Heart left ventricle (tissue), 16 donors: ENCODE data around the gene CDK4. TPM values are rescaled to one million over a fixed set of nuclear protein-coding genes. Genes with fewer than 3 reads are reported as not detected.

Experiments
- ATAC-seq, 4 donors: fragments of 200-7000 bp; cut with Tn5 transposase; one replicate each; pipeline ENCODE4 v1.9.1; 2020 to 2022; ENCODE audit warnings: moderate library complexity in 4 of 4, mild to moderate bottlenecking in 3 of 4, moderate number of reproducible peaks in 1 of 4
- DNase-seq, 5 donors: peaks; one replicate each; pipeline ENCODE4 v3.0.0-alpha.2; 2020
- H3K27ac ChIP-seq, 12 donors: fragments of 200-600 bp; sonication (generic) in 4 of 12; one replicate each; pipeline versions ENCODE4 v1.5.0 to v1.8.0; 2016 to 2022; ENCODE audit warnings: mild to moderate bottlenecking in 2 of 12
- H3K27me3 ChIP-seq, 9 donors: fragments of 200-600 bp; sonication (generic) in 2 of 9; one replicate each; pipeline versions ENCODE4 v1.5.1 to v1.8.0; 2016 to 2022; ENCODE audit warnings: mild to moderate bottlenecking in 3 of 9
- H3K36me3 ChIP-seq, 9 donors: fragments of 200-600 bp; sonication (generic) in 2 of 9; one replicate each; pipeline versions ENCODE4 v1.5.0 to v1.8.0; 2018 to 2022; ENCODE audit warnings: mild to moderate bottlenecking in 2 of 9
- H3K4me1 ChIP-seq, 12 donors: fragments of 200-600 bp; sonication (generic) in 4 of 12; one replicate each; pipeline versions ENCODE4 v1.5.0 to v1.8.0; 2016 to 2022; ENCODE audit warnings: mild to moderate bottlenecking in 3 of 12
- H3K4me3 ChIP-seq, 12 donors: fragments of 200-600 bp; sonication (generic) in 4 of 12; one replicate each; pipeline versions ENCODE4 v1.5.0 to v1.8.0; 2017 to 2022; ENCODE audit warnings: mild to moderate bottlenecking in 9 of 12, moderate library complexity in 4 of 12
- H3K9me3 ChIP-seq, 12 donors: fragments of 200-600 bp; sonication (generic) in 4 of 12; one replicate each; pipeline versions ENCODE4 v1.5.0 to v1.8.0; 2016 to 2022; ENCODE audit warnings: mild to moderate bottlenecking in 1 of 12
- POLR2A ChIP-seq, 2 donors: fragments of 450-650 bp; IDR thresholded peaks; one replicate each; pipeline ENCODE4 v1.6.1; 2017; ENCODE audit warnings: antibody characterized with exemption in 2 of 2, mild to moderate bottlenecking in 2 of 2, moderate library complexity in 2 of 2
- WGBS, 4 donors: extraction: QIAGEN DNeasy Blood & Tissue Kit in 2 of 4; methylation state at CpG; one replicate each; pipeline versions ENCODE4 v1.1.5 to v1.1.7; 2013 to 2018; 5-methylcytosine and 5-hydroxymethylcytosine counted together
- intact Hi-C, 10 donors: fragments of 100-400 bp; cut with DNase I; formaldehyde crosslinking; loops; one replicate each; pipeline versions ENCODE4 v1.11.1 to v1.14.2; 2022
- polyA plus RNA-seq, 2 donors: library from polyadenylated mRNA; stranded (reverse); fragments of 200-250 nt; gene quantifications; one replicate each; pipeline ENCODE4 v1.2.3, GENCODE V29; 2013
- total RNA-seq, 9 donors: library from RNA; depleted of rRNA in 2 of 9; stranded (reverse); fragments of >200 nt in 2 of 9; fragmentation: NEBNext Ultra II Directional in 3 of 9; extraction: Animal tissue kit (Norgen Biotek cat#: 25700) in 3 of 9; gene quantifications; one replicate each; pipeline versions ENCODE4 v1.1.0 to v1.2.4, GENCODE V29; 2016 to 2023
- TF ChIP-seq, protein P1 (sequence below), 12 donors: fragments of 200-600 bp; sonication (generic) in 4 of 12; IDR thresholded peaks; one replicate each; pipeline versions ENCODE4 v1.5.0 to v1.8.0; 2018 to 2022; ENCODE audit warnings: antibody characterized with exemption in 12 of 12, mild to moderate bottlenecking in 5 of 12
- donor health status: ischemic (EF 13 %, LVEDD 7.1; RV severe dilation, severe dysfunction).
- donor health status: healthy with polysubstance abuse.
- donor health status: DM: no; HTN: yes; CAD: no.
- donor health status: DM: no; HTN: no; CAD: no.
- donor health status: ischemic (EF 25% LVEDD 6.9; RV normal size, moderate dysfunction).
- donor health status: ischemic (EF 25% LVEDD 5.7; RV mildly dilated, moderate dysfunction).
- donor health status: healthy.
- donor health status: DM: yes; HTN: yes; CAD: no.
- donor health status: ischemic (EF 35%, LVEDD 5.7; RV mildly dilated, moderate dysfunction).
- donor health status: nonischemic (EF 11% LVEDD 7.7; RV severe dilation, severe dysfunction).
- donor health status: DM: yes; HTN: yes; CAD: no.
- donor health status: PGD.
- donor health status: ischemic (EF 29% LVEDD 5.4; RV normal size, mild dysfunction).
- donor health status: nonischemic (EF 23%, LVEDD 6.1; RV moderate dilation, normal function).

CDK4 gene
- total and polyA plus RNA-seq, 11 donors = 23.4 to 81.9 (median 50.2) TPM

DNA sequence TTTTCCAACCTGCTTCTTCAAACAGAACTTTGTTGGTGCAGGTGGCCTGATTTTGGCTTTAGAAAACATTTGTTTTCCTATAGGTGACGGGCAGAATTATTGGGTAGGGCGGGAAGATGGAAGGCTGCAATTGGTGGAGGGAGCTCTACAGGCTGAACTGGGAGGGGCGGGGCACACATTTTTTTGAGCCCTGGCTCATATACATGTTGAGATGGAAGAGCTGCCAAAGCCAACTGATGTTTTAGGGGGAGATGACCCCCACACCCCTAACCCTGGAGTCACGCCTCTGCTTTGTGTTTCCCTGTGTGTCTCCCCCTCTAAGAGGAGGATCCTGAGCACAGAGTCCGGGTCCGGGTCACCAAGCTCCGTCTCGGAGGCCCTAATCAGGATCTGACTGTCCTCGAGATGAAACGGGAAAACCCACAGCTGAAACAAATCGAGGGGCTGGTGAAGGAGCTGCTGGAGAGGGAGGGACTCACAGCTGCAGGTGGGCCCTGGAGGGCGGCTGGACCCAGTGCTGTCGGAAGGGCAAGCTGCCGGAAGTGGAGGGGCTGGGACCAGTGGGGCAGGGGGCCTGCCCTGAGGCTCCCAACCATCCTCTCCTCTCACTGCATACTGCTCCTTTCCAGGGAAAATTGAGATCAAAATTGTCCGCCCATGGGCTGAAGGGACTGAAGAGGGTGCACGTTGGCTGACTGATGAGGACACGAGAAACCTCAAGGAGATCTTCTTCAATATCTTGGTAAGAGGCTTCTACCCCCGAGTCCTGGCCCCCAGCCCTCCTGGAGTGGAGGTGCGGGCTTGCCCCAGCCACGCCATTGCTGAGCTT lies 32.1 kb downstream of the CDK4 start:
- intact Hi-C loops = no loop called here
- no peak for DNase-seq
- no peaks in the 10 kb centered on the region for H3K9me3 ChIP-seq
- no peak overlapping the region for H3K4me3 ChIP-seq
- ATAC-seq = no peak
- peaks cover 0 to 6% (median 0%) of the 10 kb centered on the region in 9 donors for H3K27me3 ChIP-seq
- WGBS, 4 donors = 91 to 94% (median 93%) methylated on average over 16 to 20 of the region's 20 CpGs
- no peaks in the 10 kb centered on the region for H3K4me1 ChIP-seq
- H3K36me3 ChIP-seq = peaks cover 0 to 72% (median 70%) of the 10 kb centered on the region in 9 donors
- TF ChIP-seq, protein P1, sequence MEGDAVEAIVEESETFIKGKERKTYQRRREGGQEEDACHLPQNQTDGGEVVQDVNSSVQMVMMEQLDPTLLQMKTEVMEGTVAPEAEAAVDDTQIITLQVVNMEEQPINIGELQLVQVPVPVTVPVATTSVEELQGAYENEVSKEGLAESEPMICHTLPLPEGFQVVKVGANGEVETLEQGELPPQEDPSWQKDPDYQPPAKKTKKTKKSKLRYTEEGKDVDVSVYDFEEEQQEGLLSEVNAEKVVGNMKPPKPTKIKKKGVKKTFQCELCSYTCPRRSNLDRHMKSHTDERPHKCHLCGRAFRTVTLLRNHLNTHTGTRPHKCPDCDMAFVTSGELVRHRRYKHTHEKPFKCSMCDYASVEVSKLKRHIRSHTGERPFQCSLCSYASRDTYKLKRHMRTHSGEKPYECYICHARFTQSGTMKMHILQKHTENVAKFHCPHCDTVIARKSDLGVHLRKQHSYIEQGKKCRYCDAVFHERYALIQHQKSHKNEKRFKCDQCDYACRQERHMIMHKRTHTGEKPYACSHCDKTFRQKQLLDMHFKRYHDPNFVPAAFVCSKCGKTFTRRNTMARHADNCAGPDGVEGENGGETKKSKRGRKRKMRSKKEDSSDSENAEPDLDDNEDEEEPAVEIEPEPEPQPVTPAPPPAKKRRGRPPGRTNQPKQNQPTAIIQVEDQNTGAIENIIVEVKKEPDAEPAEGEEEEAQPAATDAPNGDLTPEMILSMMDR (IDR thresholded peaks at IDR 0.05) = no peak
- TF ChIP-seq POLR2A (IDR thresholded peaks at IDR 0.05) = no peak
- no peak overlapping the region for H3K27ac ChIP-seq

DNA sequence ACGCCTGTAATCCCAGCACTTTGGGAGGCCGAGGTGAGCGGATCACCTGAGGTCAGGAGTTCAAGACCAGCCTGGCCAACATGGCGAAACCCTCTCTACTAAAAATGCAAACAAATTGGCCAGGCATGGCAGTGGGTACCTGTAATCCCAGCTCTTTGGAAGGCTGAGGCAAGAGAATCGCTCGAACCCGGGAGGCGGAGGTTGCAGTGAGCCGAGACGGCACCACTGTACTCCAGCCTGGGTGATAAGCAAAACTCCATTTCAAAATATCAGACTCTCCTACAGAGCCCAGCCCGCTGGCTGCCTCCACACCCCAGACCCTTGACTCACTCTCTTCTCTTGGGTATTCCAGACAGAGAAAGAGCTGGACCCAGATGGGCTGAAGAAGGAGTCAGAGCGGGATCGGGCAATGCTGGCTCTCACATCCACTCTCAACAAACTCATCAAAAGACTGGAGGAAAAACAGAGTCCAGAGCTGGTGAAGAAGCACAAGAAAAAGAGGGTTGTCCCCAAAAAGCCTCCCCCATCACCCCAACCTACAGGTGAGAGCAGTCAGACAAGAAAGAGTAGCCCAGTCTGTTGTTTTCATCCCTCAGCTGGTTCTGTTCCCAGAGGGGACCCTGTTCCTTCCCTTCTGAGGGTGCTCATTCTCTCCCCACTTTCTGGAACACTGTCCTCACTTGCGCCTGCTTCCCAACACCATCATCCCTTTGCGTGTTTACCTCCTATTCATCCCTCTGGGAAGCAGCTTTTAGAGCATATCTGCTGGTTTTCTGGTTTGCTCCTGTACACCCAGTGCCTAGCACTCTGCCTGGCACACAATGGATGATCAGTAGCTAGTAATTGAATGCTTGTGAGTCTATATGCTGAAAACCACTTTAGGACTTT lies 33.2 kb downstream of the CDK4 start:
- no peaks in the 10 kb centered on the region for H3K9me3 ChIP-seq
- H3K27me3 ChIP-seq = no peaks in the 10 kb centered on the region
- ATAC-seq (no peak), DNase-seq (no peak)
- intact Hi-C loops = no loop called here
- no peak overlapping the region for H3K4me3 ChIP-seq
- 94 to 98% (median 95%) methylated on average over 15 of the region's 15 CpGs for WGBS, 4 donors
- TF ChIP-seq POLR2A (IDR thresholded peaks at IDR 0.05) = no peak
- TF ChIP-seq, protein P1 (IDR thresholded peaks at IDR 0.05) = no peak
- no peak overlapping the region for H3K27ac ChIP-seq
- H3K4me1 ChIP-seq = no peaks in the 10 kb centered on the region
- peaks cover 0 to 83% (median 77%) of the 10 kb centered on the region in 9 donors for H3K36me3 ChIP-seq

DNA sequence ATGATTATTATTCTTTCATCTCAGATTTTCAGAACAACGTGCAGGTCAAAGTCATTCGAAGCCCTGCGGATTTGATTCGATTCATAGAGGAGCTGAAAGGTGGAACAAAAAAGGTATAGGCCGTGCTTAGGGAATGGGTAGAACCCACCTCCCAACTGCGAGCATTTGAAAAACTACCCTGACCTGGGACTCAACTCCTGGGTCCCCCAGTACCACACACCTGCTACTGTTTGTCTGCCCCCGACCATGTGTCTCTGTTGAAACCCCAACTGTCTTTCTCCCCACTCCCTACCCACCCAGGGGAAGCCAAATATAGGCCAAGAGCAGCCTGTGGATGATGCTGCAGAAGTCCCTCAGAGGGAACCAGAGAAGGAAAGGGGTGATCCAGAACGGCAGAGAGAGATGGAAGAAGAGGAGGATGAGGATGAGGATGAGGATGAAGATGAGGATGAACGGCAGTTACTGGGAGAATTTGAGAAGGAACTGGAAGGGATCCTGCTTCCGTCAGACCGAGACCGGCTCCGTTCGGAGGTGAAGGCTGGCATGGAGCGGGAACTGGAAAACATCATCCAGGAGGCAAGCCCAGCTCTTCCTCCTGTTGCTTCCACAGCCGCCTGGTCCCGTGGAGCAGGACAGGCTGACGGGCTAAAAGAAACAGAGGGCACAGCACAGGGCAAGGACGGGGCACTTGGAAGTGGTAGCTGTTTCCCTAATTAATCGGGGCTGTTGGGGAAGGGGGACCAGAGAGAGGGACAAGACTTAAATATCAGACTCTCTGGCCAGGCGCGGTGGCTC lies 34.1 kb downstream of the CDK4 start:
- H3K36me3 ChIP-seq = peaks cover 0 to 89% (median 77%) of the 10 kb centered on the region in 9 donors
- WGBS, 4 donors = 95 to 97% (median 95%) methylated on average over 22 of the region's 22 CpGs
- no peak overlapping the region for H3K4me3 ChIP-seq
- no peaks in the 10 kb centered on the region for H3K27me3 ChIP-seq
- ATAC-seq (no peak), DNase-seq (no peak)
- no peak for TF ChIP-seq POLR2A (IDR thresholded peaks at IDR 0.05)
- TF ChIP-seq, protein P1 (IDR thresholded peaks at IDR 0.05) = no peak
- no peaks in the 10 kb centered on the region for H3K9me3 ChIP-seq
- intact Hi-C loops = no loop called here
- H3K27ac ChIP-seq = no peak overlapping the region
- H3K4me1 ChIP-seq = no peaks in the 10 kb centered on the region
